GM18867 (cell line): ENCODE data around the gene NBEA.
"Not testable (repeated sequence)": the region's sequence is repeated elsewhere in the genome, so short reads cannot be mapped to it uniquely, and the experiment has no call there.

Source experiments
- ATAC-seq: cut with Tn5 transposase; IDR thresholded peaks from one replicate; pipeline ENCODE4 v1.9.1; 2021; ENCODE audit warnings: mild to moderate bottlenecking, moderate library complexity; ENCODE audit not compliant: unreplicated experiment

The NBEA gene

DNA sequence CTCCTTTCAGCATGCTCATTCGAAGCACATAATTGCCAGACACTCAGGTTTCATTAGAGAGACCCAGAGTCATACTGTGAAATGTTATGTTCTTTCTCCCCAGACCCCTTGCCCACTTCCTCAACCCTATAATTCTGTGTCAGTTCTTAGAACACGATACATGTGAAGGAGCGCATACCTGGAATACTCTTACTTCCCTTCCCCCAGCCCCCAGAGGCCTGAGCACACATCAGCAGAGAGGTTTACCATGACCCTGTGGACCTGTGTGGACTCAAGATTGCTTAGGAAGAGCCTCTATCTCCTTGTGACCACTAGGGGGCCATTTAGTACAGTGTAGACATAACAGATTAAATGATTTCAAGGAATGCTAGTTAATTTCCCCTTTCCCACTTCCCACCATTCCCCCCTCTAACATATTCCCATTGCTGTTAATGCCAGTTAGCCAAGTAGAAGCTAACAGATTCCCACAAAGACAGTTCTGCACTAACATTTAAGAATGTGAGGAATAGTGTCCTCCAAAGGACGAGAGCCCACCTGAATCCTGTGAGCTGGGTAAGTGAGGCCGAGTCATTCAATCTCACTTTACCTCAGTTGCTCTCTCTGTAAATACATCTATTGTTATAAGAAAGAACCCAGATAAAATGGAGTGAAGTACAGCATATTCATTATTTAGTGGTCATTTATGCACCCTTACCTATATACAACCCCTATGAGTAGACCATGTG lies 688.6 kb downstream of the NBEA start:
- ATAC-seq = peak; percentile 91

GRCh38 chr13:35631666-35632065 lies 689.6 kb downstream of the NBEA start:
- no peak for ATAC-seq

GRCh38 chr13:35643625-35644024 lies 701.6 kb downstream of the NBEA start:
- no peak for ATAC-seq

DNA sequence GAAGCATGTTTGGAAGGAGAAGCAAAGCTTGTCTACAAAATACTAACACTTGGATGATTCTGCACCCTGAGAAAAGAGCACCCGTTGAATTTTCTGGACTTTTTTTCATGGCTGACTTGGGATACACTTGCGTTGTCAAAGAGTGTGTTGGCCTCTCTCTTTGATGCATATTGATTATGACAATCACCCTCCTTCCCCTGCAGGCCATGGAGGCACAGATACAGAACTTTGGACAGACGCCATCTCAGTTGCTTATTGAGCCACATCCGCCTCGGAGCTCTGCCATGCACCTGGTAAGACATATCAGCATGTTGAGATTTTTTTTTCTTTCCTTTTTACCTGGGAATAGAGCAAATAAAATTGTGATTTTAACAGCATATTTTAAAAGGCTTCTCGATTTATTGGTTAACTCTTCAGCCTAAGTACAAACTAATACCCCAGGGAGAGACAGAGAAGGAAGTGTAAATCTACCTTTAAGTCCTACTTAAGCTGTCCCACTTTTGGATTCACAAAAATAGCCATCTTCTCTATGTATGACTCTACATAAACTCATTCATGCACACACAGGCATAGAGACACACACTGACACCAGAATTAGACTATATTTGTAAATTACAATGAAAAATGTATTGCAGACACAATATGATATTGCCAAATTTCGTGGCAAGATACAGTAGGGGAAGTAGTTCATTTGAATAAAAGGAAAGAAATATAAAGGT lies 704.1 kb downstream of the NBEA start:
- ATAC-seq = no peak

DNA sequence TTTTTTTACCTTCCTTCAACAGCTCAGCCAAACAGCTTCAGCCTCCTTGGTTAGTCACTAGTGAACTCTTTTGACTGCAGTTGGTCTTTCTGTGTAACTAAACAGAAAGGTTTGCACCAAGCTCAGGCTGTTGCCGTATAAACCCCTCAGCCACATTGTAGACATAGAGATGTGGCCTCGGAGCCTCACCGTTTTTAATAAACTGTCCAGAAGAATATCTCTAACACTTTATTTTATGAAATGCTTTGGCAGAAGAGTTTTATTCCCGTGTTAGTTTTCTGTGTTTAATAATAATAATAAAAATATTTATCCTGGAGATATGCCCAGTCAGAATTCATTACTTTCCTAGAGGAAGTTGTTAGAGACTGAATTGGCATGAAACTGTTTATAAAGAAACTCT lies 706.1 kb downstream of the NBEA start:
- ATAC-seq = no peak

DNA sequence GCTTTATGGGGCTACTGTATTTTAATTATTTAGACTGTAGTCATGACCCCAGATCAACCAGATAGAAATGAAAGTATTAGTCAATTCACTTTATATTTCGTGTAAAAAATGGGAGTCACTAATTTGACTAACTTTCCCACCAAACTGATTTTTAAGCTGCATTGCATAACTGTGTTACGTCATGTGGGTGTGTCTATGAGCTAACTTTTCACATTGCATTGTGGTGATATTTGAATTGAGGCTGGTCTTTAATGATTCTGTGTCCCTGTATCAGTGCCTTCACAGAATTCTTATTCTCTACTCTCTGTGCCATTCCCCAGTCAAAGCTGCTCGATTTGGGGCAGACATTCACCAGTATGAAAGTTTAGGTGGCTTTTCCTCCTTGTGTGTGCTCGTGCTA lies 707.1 kb downstream of the NBEA start:
- ATAC-seq = no peak

GRCh38 chr13:35659796-35660195 lies 717.7 kb downstream of the NBEA start:
- ATAC-seq = no peak

- no peak for ATAC-seq
Observed at GRCh38 chr13:35664747-35665146, 722.7 kb downstream of the NBEA start.

DNA sequence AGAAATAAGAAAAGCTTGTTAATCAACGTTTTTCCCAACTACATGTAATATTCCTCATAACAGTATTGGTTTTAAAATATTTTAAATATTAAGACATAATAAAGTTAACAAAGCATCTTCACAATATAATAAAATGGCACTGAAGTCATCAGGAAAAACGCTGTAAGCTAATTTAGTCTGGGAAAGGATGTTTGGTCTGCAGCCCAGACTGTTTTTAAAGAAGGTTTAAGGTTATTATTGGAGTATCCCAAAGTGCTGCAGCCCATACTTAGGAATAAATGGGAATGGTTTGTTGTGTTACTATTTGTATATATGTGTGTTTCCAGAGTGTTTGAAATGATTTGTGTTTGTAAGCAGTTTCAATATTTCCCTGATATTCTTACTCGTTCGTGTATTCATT lies 727.3 kb downstream of the NBEA start:
- ATAC-seq = no peak

GRCh38 chr13:35672611-35673010 lies 730.5 kb downstream of the NBEA start:
- no peak for ATAC-seq

DNA sequence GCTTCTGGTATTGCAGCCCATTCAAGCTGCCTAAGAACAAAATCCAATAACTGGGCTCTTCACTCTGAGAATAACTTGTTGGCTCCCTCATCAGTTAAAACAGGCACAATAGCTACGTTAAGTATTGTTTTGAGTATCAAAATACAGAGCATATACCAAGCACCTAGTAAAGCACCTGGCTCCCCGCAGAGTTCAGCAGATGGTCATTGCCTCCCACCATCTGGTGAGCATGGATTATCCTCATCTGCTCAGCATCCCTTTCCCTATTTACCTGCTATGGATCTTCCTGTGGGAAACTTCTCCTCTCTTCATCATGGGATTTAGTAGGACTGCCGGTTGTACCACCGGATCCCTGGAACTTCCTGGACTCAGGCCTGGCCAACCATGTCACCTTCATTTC lies 733.6 kb downstream of the NBEA start:
- no peak for ATAC-seq

DNA sequence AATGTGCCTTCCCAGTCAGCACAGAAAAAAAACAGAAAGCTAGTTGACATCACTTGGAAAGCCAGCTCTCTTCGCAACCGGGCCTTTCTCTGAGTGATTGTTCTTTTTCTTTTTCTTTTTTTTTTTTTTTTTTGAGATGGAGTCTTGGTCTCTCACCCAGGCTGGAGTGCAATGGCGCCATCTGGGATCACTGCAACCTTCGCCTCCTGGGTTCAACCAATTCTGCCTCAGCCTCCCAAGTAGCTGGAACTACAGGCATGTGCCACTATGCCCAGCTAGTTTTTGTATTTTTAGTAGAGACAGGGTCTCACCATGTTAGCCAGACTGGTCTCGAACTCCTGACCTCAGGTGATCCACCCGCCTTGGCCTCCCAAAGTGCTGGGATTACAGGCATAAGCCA lies 735.8 kb downstream of the NBEA start:
- not testable (repeated sequence) for ATAC-seq

DNA sequence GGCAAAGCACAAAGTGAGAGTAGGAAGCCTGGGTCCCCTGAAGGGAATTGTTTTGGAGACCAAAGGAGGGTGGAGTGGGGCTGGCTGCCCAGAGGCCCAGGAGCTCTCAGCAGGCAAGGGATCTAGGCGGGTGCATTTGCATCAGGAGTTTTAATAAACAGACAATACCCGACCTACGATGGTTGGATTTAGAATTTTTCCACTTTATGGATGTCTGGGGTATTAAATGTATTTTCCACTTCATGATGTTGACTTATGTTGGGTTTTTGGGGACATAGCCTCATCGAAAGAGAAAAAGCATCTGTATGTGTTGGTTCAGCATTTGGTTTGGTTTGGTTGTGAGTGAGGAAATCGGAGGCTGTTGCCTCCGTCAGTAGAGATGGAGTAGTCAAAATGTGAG lies 739.6 kb downstream of the NBEA start:
- ATAC-seq = no peak

GRCh38 chr13:35684432-35684831 lies 742.4 kb downstream of the NBEA start:
- no peak for ATAC-seq

GRCh38 chr13:35687336-35687735 lies 745.3 kb downstream of the NBEA start:
- no peak for ATAC-seq

DNA sequence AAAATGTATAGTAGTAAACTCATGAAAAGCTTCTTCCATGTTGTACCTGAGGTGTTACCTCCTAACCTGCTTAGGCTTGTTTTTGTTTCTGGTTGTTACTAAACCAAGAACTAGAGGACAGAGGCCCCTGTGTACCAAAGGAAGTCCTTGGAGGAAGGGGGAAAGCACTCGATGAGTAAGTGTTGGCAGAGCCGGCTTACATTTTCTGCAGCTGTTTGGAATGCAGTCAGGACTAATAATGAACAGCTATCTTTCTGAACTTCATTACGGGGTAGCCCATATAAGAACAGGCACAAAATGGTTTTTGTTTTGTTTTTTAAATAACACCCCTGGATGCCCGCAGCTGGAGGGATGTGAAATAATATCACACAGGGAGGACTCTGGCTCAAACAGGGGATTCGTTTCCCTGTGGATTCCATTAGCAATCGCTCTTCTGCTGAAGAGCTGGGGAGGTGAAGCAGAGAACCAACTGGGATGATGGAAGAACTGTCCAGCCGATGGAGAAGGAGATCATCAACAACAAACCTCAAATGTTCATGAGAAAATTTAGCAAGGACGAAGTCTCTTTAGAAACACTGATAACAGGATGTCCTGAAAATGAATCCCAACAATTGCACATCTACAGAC lies 748.6 kb downstream of the NBEA start:
- ATAC-seq = no peak

- no peak for ATAC-seq
Observed at GRCh38 chr13:35693134-35693784, 751.2 kb downstream of the NBEA start.

- no peak for ATAC-seq
Observed at GRCh38 chr13:35694031-35694430, 752.0 kb downstream of the NBEA start.

- ATAC-seq = peak; percentile 72
Observed at GRCh38 chr13:35694549-35695447, 752.7 kb downstream of the NBEA start.

DNA sequence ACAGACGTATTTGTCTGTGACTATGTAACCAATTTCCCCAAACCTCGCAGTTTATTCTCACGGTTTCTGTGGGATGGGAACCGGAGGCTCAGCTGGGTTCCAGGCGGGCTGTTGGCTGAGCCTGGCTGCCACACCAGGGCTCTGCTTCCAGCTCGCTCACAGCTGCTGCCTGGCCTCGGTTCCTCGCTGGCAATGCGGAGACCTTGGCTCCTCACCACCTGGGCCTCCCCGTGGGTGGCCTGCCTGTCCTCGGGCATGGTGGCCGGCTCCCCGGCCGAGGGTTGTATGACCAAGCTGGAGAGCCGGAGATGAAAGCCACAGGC lies 753.3 kb downstream of the NBEA start:
- no peak for ATAC-seq
